HG03139 (cell line): ENCODE results near the gene PALLD.

ENCODE experiments used
- ATAC-seq: cut with Tn5 transposase; IDR thresholded peaks from one replicate; pipeline ENCODE4 v1.9.1; 2021; ENCODE audit not compliant: unreplicated experiment

Gene PALLD

GRCh38 chr4:168585168-168586091, 88.6 kb downstream of the PALLD start:
- ATAC-seq = peak; percentile 88

DNA sequence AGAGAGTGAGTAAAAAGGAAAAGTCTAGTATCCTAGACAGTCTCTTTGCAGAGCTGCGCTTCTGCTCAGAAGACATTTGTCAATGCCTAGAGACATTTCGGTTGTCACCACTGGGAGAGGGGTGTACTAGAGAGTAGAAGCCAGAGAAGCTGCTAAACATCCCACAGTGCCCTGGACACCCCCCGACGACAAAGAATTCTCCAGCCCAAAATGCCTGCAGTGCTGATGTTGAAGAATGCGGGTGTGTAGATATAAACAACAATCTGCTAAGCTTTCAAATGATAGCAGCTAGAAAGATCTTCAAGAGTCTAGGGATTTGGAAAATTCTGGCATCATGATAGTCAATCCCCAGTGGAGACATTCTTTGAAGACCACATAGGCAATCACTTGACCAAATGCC, 90.1 kb downstream of the PALLD start:
- no peak for ATAC-seq

GRCh38 chr4:168587411-168588125, 90.7 kb downstream of the PALLD start:
- ATAC-seq = no peak

DNA sequence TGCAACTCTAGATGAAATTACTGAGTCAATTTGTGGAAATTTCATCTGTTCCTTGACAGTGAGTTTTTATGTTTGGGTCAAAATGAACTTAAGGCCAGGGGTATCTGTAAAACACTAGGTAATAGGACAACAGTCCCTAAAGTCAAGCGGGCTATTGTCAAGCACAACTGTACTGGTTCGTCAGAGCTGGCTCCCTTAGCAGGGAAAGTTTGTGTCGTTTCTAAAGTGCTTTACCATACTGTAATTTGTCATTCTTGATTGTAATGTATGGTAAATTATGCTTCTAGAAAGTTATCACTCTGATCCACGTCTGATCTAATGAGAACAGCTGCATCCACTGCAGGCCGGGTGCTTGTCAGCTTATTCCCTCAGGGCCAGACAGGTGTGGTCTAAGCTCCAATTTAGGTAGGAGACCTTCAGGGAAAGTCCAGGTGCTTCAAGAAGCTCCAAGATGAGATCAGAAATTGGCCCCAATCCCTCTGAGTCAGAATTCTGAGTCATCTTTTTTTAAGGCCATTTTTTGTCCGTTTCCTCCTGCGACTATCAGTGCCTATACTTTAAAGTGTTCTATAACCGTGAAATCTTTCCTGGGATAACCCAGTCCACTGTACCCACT, 92.2 kb downstream of the PALLD start:
- ATAC-seq = no peak

- no peak for ATAC-seq
Observed at GRCh38 chr4:168592676-168593075, 95.8 kb downstream of the PALLD start.

DNA sequence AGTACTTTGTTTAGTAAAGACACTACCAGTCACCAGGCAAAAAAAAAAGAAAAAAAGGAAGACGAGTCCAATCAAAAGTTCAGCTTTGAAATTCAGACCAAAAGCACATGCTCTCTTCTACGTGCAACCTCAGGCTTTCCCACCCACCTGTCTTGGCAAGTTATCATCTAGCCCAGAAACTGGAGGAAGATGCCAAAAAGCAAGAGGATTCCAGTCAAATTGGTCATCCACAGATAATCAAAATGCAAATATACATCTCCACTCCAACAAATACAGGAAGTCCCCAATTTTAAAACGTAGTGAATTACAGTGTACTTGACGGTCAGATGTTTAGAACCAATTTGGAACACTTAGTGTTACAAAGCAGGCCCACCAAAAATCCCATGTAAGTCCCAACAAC, 96.5 kb downstream of the PALLD start:
- no peak for ATAC-seq

- ATAC-seq = no peak
Observed at GRCh38 chr4:168594121-168594520, 97.3 kb downstream of the PALLD start.

DNA sequence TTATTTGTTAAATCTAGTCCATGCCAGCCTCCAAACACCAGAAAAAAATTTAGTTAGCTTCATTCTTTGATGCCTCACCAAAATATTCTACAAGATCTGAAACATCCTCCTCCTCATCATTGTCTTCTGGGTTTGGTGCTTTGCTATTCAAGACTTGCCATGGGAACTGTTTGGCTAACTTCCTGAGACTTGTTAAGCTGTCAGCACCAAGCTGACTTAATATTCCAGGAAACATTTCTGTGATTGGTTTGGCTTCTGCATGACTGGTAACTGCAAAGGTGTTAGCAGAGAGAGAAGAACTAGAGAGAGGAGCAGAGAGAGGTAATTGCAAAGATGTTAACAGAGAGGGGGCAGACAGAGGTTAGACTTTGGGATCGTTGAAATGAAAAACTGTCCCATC, 101.3 kb downstream of the PALLD start:
- no peak for ATAC-seq

DNA sequence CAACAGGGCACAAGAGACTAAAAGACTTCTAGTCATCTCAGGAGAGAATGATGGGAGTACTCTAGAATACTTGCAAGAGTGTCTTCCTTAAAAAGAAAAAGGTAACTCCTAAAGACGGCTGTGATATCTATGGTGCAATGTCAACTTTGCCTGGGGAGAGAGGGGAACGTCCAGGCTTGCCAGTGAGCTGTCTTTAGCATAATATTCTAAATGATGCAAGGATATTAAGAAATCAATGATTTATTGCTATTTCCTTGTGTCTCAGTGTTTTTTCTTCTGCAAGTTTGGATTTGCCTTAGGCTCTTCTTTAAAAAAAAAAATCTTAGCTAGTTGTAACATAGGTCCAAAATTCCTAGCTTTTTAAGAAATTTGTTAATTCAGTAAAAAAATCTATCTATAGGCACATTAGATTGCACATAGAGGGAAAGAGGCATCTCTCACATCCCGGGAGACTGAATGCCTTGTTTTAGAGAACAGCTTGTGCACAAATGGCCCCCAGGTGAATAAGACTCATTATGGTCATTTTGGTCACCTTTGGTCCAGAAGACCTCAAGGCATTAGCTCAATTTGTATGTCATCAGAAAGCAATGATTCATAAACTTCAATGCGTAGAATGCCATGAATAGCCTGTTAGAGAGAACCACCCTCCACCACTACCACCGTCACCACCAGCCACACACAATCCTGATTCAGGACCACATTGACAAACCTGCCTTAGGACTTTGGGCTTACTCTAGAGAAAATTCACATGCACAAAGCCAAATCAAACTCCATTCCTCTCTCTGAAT, 104.1 kb downstream of the PALLD start:
- ATAC-seq = no peak

- ATAC-seq = no peak
Observed at GRCh38 chr4:168601899-168602298, 105.0 kb downstream of the PALLD start.

GRCh38 chr4:168604496-168605373, 107.9 kb downstream of the PALLD start:
- ATAC-seq = no peak

GRCh38 chr4:168605411-168605810, 108.6 kb downstream of the PALLD start:
- no peak for ATAC-seq

- no peak for ATAC-seq
Observed at GRCh38 chr4:168607215-168607614, 110.4 kb downstream of the PALLD start.

DNA sequence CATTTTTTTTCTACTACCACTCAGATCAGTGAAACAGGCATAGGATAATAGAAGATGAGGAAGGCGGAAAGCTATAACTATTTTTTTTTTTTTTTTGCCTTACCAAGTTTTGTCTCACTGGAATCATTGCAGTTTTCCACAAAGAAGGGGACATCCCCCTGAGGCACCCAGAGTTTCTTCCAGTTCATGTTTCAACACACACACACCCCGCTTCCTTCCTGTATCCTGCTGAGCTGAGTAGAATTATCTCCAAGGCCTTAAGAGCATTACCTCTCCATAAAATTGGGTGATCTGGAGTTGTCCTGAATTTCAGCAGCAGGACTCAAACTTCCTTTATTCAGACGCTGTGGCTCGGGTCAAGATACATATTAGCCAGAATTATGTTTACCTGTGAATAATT, 111.9 kb downstream of the PALLD start:
- ATAC-seq = no peak

DNA sequence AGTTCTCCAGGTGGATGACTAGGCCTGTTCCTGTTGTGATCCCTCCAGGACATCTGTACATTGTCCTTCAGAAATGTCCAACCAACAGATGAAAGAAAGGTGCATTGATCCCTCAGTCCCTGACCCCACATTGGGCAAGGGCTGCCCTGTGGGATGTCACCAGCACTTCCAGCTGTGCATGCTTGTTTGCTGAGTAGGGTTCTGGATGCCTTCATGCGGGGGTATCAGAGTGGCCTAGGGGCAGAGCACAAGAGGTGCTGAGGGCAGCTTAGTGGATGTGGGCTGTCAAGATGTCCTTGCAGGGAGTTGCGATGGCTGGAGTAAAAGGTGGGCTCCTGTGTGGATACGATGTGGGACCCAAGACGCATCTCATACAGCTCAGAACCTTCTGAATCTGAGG, 112.5 kb downstream of the PALLD start:
- no peak for ATAC-seq

DNA sequence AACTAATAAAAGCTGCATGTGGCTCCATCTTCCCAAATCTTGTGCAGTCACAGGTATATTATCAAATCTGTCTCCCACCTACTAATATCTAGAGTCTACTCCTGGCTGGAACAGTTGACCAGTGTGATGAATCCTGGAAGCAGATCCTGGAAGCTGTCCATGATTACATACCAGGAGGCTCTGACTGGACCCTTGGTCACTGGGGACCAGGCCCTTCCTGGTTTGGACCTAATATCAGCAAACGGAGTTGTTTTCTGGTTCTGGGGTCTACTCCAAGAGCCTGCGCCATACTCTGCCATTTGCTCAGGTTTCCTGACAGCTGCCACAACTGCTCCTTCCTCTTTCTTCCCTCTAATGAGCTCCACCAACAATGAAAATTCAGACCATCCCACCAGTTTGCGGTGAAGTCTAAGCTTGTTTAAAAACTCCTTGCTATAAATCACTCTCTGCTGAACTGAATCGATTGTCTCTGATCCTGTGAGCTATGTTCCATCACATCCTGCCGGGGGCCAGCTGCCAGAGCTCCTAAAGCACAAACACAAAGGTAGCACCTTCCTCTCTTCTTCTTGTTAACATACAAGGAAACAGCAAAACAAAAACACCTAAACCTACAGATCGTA, 114.2 kb downstream of the PALLD start:
- ATAC-seq = no peak

DNA sequence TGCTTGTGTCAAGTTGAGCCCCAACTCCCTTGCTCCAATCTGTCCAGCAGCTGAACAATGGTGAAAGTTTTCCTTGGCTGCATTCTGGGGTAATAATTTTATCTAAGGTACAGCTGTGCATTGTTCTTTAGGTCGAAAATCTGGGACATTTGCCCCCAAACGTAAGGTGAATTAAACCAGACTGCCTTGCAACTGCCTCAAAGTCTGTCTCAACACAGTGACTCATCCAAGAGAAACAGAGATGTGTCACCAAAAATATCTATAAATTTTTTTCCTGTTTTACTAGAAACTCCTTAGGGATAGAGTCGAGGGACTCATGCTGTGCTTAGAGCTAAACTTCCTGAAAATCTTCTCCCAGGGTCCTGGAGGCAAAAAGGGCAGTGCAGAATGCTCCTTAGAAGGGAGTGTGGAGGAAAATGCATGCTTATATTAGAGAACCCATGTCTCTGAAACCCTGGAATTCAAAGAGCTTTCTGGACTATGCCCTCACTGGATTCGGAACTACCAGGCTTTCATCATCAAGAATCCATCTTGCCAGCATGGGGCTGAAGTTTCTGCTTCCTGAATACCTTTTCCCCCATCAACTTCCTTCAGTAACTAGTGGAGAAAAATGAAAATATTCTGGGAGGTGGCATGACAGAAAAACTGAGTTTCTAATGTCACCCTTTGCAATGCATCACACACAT, 115.7 kb downstream of the PALLD start:
- no peak for ATAC-seq

DNA sequence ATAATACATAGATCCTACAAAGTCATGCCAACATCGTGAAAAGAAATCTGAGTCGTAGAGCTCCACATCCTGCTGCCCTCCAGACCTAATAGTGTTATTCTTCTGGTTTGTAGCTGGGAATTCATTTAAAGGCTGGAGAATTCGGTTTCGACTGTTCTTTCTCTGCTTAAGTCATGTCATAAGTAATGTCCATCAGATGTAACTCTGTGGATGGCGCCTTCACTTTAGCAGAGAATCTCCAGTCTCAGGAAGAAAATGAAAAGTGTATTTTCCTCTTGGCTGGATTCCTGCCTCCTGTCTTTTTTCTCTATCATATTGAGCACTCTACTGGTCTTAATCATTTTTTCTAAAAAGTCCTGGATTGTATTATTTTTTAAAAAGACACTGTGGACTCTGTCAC, 117.0 kb downstream of the PALLD start:
- ATAC-seq = no peak
